ENCODE data around the gene NOVA2.

NOVA2 gene

GRCh38 chr19:45886427-45887199, 87.1 kb downstream of the NOVA2 start:
- ATAC-seq (peak; percentile 79), DNase-seq (peak; percentile 90)
- H3K36me3 Mint-ChIP-seq (ENCODE audit: low read depth), result peaks cover 2% of the 10 kb centered on the region
- H3K4me1 Mint-ChIP-seq, result peaks cover 26% of the 10 kb centered on the region
- peak overlapping the region; percentile 85 for H3K4me3 Mint-ChIP-seq
- no peaks in the 10 kb centered on the region for H3K9me3 Mint-ChIP-seq
- H3K27ac Mint-ChIP-seq, result peak overlapping the region; percentile 90
- H3K27me3 Mint-ChIP-seq, result no peaks in the 10 kb centered on the region

- Mint-ChIP-seq H3K27me3 (no peaks in the 10 kb centered on the region), H3K36me3 (ENCODE audit: low read depth) (peaks cover 2% of the 10 kb centered on the region), H3K9me3 (no peaks in the 10 kb centered on the region), H3K4me1 (peaks cover 29% of the 10 kb centered on the region), H3K27ac (peak within 1 kb of the TSS; percentile 90), H3K4me3 (peak within 1 kb of the TSS; percentile 85)
- DNase-seq, result peak; percentile 87
- ATAC-seq, result peak; percentile 72
Observed at GRCh38 chr19:45885556-45886426, 87.9 kb downstream of the NOVA2 start, which contains the start of gene IRF2BP1. Gene IRF2BP1 (minus strand): TSS chr19:45886141. CDS start chr19:45885774, 367 bp downstream.

GRCh38 chr19:45884682-45885555, 88.7 kb downstream of the NOVA2 start:
- no peaks in the 10 kb centered on the region for H3K9me3 Mint-ChIP-seq
- no peak overlapping the region for H3K27ac Mint-ChIP-seq
- ATAC-seq (peak; percentile 18), DNase-seq (peak; percentile 55)
- no peaks in the 10 kb centered on the region for H3K27me3 Mint-ChIP-seq
- H3K36me3 Mint-ChIP-seq (ENCODE audit: low read depth), result peaks cover 2% of the 10 kb centered on the region
- peaks cover 29% of the 10 kb centered on the region for H3K4me1 Mint-ChIP-seq
- peak overlapping the region; percentile 68 for H3K4me3 Mint-ChIP-seq

GRCh38 chr19:45883881-45884681, 89.6 kb downstream of the NOVA2 start:
- H3K4me3 Mint-ChIP-seq, result peak overlapping the region; percentile 81
- H3K9me3 Mint-ChIP-seq, result no peaks in the 10 kb centered on the region
- H3K27me3 Mint-ChIP-seq, result no peaks in the 10 kb centered on the region
- DNase-seq, result no peak
- H3K36me3 Mint-ChIP-seq (ENCODE audit: low read depth), result peaks cover 2% of the 10 kb centered on the region
- H3K4me1 Mint-ChIP-seq, result peaks cover 29% of the 10 kb centered on the region
- no peak overlapping the region for H3K27ac Mint-ChIP-seq
- ATAC-seq, result no peak

Data from activated naive CD8-positive, alpha-beta T cell treated with anti-CD3 and anti-CD28 coated beads, Interleukin-2, amount 50 U/mL, for 24 hours (primary cell).